HG02870 (cell line): Measurements from ENCODE around the gene ZCCHC24.

Source experiments
- ATAC-seq: cut with Tn5 transposase; IDR thresholded peaks from one replicate; pipeline ENCODE4 v1.9.1; 2021; ENCODE audit warnings: mild to moderate bottlenecking, moderate library complexity; ENCODE audit not compliant: unreplicated experiment

The ZCCHC24 gene

GRCh38 chr10:79374312-79375191 lies 70.9 kb downstream of the ZCCHC24 start:
- peak; percentile 53 for ATAC-seq

- no peak for ATAC-seq
Observed at GRCh38 chr10:79372871-79373270, 72.6 kb downstream of the ZCCHC24 start.

GRCh38 chr10:79367426-79368189 lies 77.8 kb downstream of the ZCCHC24 start:
- no peak for ATAC-seq

GRCh38 chr10:79361726-79362397 lies 83.6 kb downstream of the ZCCHC24 start:
- no peak for ATAC-seq

GRCh38 chr10:79360499-79361342 lies 84.7 kb downstream of the ZCCHC24 start:
- ATAC-seq = no peak

GRCh38 chr10:79359816-79360498 lies 85.5 kb downstream of the ZCCHC24 start:
- ATAC-seq = no peak

GRCh38 chr10:79358811-79359210 lies 86.6 kb downstream of the ZCCHC24 start:
- no peak for ATAC-seq

- ATAC-seq = no peak
Observed at GRCh38 chr10:79357180-79357579, 88.2 kb downstream of the ZCCHC24 start.

GRCh38 chr10:79356104-79356503 lies 89.3 kb downstream of the ZCCHC24 start:
- no peak for ATAC-seq

GRCh38 chr10:79355420-79356017 lies 89.9 kb downstream of the ZCCHC24 start:
- no peak for ATAC-seq

GRCh38 chr10:79354615-79355014 lies 90.8 kb downstream of the ZCCHC24 start:
- ATAC-seq = no peak

- no peak for ATAC-seq
Observed at GRCh38 chr10:79354141-79354540, 91.3 kb downstream of the ZCCHC24 start.

GRCh38 chr10:79353726-79354125 lies 91.7 kb downstream of the ZCCHC24 start:
- no peak for ATAC-seq

GRCh38 chr10:79353000-79353406 lies 92.4 kb downstream of the ZCCHC24 start:
- no peak for ATAC-seq

GRCh38 chr10:79352035-79352877 lies 93.2 kb downstream of the ZCCHC24 start:
- no peak for ATAC-seq

- ATAC-seq = no peak
Observed at GRCh38 chr10:79351332-79351731, 94.1 kb downstream of the ZCCHC24 start.

- ATAC-seq = no peak
Observed at GRCh38 chr10:79350407-79351154, 94.8 kb downstream of the ZCCHC24 start.
